ENCODE data around the gene LINGO1. TPM values are rescaled to one million over a fixed set of nuclear protein-coding genes. Genes with fewer than 3 reads are reported as not detected.

The LINGO1 gene
- total RNA-seq, 1 donor from 2014 or later, result 41.3 TPM

DNA sequence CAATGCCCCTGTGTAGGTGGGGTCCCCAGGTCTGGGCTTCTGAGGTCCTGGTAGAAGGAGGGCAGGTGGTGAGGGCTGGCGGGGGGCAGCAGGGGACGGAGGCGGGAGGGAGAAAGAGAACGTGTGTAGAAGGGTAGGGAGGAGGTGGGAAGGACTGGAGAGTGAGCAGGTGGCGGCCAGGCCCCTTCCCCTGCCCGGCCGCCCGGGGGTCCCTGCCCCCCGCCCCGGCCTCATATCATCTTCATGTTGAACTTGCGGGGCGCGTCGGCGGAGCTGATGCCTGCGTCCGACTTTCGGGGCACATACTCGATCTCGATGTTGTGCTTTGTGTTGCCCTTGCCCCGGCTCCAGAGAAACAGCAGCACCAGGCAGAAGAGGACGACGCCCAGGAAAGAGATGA is 18.9 kb downstream of the LINGO1 start:
- Mint-ChIP-seq H3K4me3 (ENCODE audit: low read depth) (no peak overlapping the region), H3K4me1 (ENCODE audit: low read depth) (peaks cover 20% of the 10 kb centered on the region), H3K9me3 (ENCODE audit: low read depth) (no peaks in the 10 kb centered on the region), H3K36me3 (ENCODE audit: insufficient read depth) (peaks cover 9% of the 10 kb centered on the region), H3K27me3 (no peaks in the 10 kb centered on the region), H3K27ac (no peak overlapping the region)
- TF ChIP-seq, protein P1, sequence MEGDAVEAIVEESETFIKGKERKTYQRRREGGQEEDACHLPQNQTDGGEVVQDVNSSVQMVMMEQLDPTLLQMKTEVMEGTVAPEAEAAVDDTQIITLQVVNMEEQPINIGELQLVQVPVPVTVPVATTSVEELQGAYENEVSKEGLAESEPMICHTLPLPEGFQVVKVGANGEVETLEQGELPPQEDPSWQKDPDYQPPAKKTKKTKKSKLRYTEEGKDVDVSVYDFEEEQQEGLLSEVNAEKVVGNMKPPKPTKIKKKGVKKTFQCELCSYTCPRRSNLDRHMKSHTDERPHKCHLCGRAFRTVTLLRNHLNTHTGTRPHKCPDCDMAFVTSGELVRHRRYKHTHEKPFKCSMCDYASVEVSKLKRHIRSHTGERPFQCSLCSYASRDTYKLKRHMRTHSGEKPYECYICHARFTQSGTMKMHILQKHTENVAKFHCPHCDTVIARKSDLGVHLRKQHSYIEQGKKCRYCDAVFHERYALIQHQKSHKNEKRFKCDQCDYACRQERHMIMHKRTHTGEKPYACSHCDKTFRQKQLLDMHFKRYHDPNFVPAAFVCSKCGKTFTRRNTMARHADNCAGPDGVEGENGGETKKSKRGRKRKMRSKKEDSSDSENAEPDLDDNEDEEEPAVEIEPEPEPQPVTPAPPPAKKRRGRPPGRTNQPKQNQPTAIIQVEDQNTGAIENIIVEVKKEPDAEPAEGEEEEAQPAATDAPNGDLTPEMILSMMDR (IDR thresholded peaks at IDR 0.05; ENCODE audit: unreplicated experiment), result no peak
- DNase-seq (ENCODE audit: low spot score, unreplicated experiment), result no peak

DNA sequence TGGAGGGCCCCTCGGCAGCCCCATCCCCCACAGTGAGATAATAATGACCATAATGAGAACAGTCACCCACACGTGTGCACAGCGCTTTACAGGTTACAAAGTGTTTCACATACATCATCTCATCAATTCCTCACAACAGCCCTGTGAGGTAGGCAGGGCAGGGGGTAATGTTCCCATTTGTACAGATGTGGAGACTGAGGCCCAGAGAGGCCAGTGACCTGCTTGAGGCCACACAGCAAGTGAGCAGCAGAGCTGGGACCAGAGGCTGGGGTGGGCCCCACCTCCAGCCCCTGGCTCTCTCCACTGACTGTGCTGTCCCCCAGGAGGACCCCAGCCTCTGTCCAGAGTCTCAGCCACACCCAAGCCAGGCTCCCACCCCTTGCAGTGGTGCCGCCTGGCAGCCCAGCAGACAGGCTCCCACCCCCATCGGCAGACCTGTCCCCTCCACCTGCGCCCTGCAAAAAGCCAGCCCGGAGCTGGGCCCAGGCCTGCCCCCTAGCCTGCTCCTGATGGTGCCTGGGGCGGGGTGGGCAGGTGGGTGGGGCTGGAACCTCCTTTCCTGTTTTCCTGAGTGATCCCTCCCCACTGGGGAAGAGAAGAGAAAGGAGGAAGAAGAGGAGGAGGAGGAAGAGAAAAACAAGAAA is 19.6 kb downstream of the LINGO1 start:
- DNase-seq (ENCODE audit: low spot score, unreplicated experiment), result no peak
- H3K4me3 Mint-ChIP-seq (ENCODE audit: low read depth), result no peak overlapping the region
- peaks cover 9% of the 10 kb centered on the region for H3K36me3 Mint-ChIP-seq (ENCODE audit: insufficient read depth)
- H3K4me1 Mint-ChIP-seq (ENCODE audit: low read depth), result peaks cover 16% of the 10 kb centered on the region
- no peaks in the 10 kb centered on the region for H3K9me3 Mint-ChIP-seq (ENCODE audit: low read depth)
- TF ChIP-seq, protein P1 (IDR thresholded peaks at IDR 0.05; ENCODE audit: unreplicated experiment), result no peak
- no peak overlapping the region for H3K27ac Mint-ChIP-seq
- no peaks in the 10 kb centered on the region for H3K27me3 Mint-ChIP-seq

DNA sequence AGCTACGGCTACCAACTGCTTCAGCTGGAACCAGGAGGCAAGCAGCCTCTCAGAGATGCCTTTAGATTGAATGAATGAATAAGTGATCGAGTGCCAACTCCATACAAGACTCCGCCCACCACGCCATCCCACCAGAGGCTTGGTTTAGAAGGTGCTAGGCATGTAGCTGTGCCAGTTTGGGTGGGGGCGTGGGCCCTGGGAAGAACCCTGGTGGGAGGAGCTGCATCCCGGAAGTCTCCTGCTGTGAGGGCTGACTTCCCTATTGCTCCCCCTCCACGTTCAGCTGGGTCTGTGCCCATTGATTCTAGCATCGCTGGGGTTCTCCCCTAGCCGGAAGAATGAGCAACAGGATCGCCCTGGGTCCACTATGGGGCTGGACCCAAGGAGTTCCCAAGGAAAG is 20.9 kb downstream of the LINGO1 start:
- H3K4me1 Mint-ChIP-seq (ENCODE audit: low read depth), result peaks cover 7% of the 10 kb centered on the region
- H3K27ac Mint-ChIP-seq, result no peak overlapping the region
- TF ChIP-seq, protein P1 (IDR thresholded peaks at IDR 0.05; ENCODE audit: unreplicated experiment), result no peak
- H3K36me3 Mint-ChIP-seq (ENCODE audit: insufficient read depth), result peaks cover 9% of the 10 kb centered on the region
- no peak for DNase-seq (ENCODE audit: low spot score, unreplicated experiment)
- H3K27me3 Mint-ChIP-seq, result no peaks in the 10 kb centered on the region
- H3K9me3 Mint-ChIP-seq (ENCODE audit: low read depth), result no peaks in the 10 kb centered on the region
- H3K4me3 Mint-ChIP-seq (ENCODE audit: low read depth), result no peak overlapping the region

DNA sequence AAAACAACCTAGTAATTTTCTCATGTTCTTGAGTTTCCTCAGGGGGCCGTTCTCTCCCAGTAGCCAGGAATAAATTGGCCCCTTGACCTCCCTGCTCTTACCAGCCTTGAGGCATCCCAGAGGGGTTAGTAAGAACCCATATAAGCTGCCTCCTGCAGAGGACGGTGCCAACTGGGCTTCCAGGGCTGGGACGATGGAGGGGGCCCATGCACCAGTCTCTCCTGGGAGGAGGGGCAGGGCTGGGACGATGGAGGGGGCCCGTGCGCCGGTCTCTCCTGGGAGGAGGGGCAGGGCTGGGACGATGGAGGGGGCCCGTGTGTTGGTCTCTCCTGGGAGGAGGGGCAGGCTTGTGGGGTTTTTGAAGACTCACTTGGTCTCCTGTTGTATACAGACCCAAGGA is 22.0 kb downstream of the LINGO1 start:
- no peaks in the 10 kb centered on the region for H3K9me3 Mint-ChIP-seq (ENCODE audit: low read depth)
- peaks cover 11% of the 10 kb centered on the region for H3K4me1 Mint-ChIP-seq (ENCODE audit: low read depth)
- no peak overlapping the region for H3K27ac Mint-ChIP-seq
- no peak overlapping the region for H3K4me3 Mint-ChIP-seq (ENCODE audit: low read depth)
- TF ChIP-seq, protein P1 (IDR thresholded peaks at IDR 0.05; ENCODE audit: unreplicated experiment), result no peak
- DNase-seq (ENCODE audit: low spot score, unreplicated experiment), result no peak
- H3K27me3 Mint-ChIP-seq, result no peaks in the 10 kb centered on the region
- H3K36me3 Mint-ChIP-seq (ENCODE audit: insufficient read depth), result peaks cover 9% of the 10 kb centered on the region

DNA sequence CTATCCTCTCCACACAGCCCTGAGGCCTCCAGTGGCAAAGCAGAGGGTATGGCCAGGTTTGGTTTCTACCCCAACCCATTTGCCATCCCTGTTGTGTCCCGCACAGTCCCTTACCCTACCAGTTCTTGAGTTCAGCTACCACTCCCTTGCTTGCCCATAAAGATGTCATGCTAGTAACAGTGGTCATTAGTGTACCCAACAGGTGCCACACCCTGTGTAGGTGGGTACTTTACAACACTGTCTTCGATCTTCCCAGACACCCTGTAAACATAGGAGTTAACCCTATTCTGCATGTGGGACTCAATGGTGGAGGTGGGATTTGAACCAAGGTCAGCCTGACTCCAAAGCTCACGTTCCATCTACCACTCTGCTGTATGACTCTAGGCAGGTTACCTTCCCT is 23.2 kb downstream of the LINGO1 start:
- Mint-ChIP-seq H3K27ac (peak overlapping the region; percentile 49), H3K9me3 (ENCODE audit: low read depth) (no peaks in the 10 kb centered on the region), H3K36me3 (ENCODE audit: insufficient read depth) (peaks cover 4% of the 10 kb centered on the region), H3K27me3 (no peaks in the 10 kb centered on the region), H3K4me3 (ENCODE audit: low read depth) (no peak overlapping the region), H3K4me1 (ENCODE audit: low read depth) (peaks cover 23% of the 10 kb centered on the region)
- TF ChIP-seq, protein P1 (IDR thresholded peaks at IDR 0.05; ENCODE audit: unreplicated experiment), result no peak
- DNase-seq (ENCODE audit: low spot score, unreplicated experiment), result no peak

All from progenitor cell of endocrine pancreas (in vitro differentiated cells).